Keratinocyte (primary cell): ENCODE measurements around the gene NPIPA1. TPM values are rescaled to one million over a fixed set of nuclear protein-coding genes. Genes with fewer than 3 reads are reported as not detected.
"Not testable (repeated sequence)": the region's sequence is repeated elsewhere in the genome, so short reads cannot be mapped to it uniquely, and the experiment has no call there.

ENCODE experiments used
- DNase-seq: peaks from one replicate; pipeline ENCODE4 v3.0.0-alpha.2; 2011; ENCODE audit warnings: low read depth, missing footprints, low spot score
- FAIRE-seq: peaks from 2 replicates; lab custom pipeline; 2011; peaks lifted over from hg19 to GRCh38; lab: Jason Lieb, UNC
- H2AFZ ChIP-seq: 2 replicates; pipeline ENCODE4 v1.6.0; 2012; ENCODE audit warnings: low read length, control low read depth, inconsistent platforms; ENCODE audit not compliant: control insufficient read depth
- H3K27ac ChIP-seq: 2 replicates; pipeline ENCODE4 v1.5.1; 2011; ENCODE audit warnings: low read length; ENCODE audit not compliant: control insufficient read depth, insufficient read depth
- H3K27me3 ChIP-seq: 3 replicates; pipeline ENCODE4 v1.6.0; 2011; ENCODE audit warnings: low read length; ENCODE audit not compliant: control insufficient read depth, insufficient read depth; ENCODE audit errors: extremely low read depth
- H3K36me3 ChIP-seq, 2 experiments: 2 replicates in 1 of 2; 3 replicates in 1 of 2; pipeline ENCODE4 v1.5.1; 2011; ENCODE audit warnings: low read length in 2 of 2, mild to moderate bottlenecking in 1 of 2; ENCODE audit not compliant: control insufficient read depth in 2 of 2, insufficient read depth in 2 of 2; ENCODE audit errors: extremely low read depth in 1 of 2
- H3K4me1 ChIP-seq: 3 replicates; pipeline ENCODE4 v1.5.1; 2011; ENCODE audit warnings: low read length; ENCODE audit not compliant: control insufficient read depth, insufficient read depth; ENCODE audit errors: extremely low read depth
- H3K4me2 ChIP-seq: 3 replicates; pipeline ENCODE4 v1.6.0; 2011; ENCODE audit warnings: low read depth, low read length; ENCODE audit not compliant: control insufficient read depth, insufficient read depth; ENCODE audit errors: extremely low read depth
- H3K4me3 ChIP-seq, 3 experiments: fragments of 200-600 bp in 1 of 3; sonication (generic) in 1 of 3; 2 replicates in 2 of 3; 3 replicates in 1 of 3; pipeline ENCODE4 v1.5.1; 2011 to 2016; ENCODE audit warnings: low read length in 3 of 3, mild to moderate bottlenecking in 3 of 3, control low read depth in 2 of 3, inconsistent platforms in 1 of 3, low read depth in 1 of 3, mixed read lengths in 1 of 3, mixed run types in 1 of 3, moderate library complexity in 1 of 3; ENCODE audit not compliant: control insufficient read depth in 2 of 3, insufficient read depth in 2 of 3; ENCODE audit errors: extremely low read depth in 1 of 3
- H3K79me2 ChIP-seq: 2 replicates; pipeline ENCODE4 v1.6.0; 2012; ENCODE audit warnings: low read length; ENCODE audit not compliant: control insufficient read depth, insufficient read depth
- H3K9ac ChIP-seq: 3 replicates; pipeline ENCODE4 v1.6.0; 2011; ENCODE audit warnings: low read length; ENCODE audit not compliant: control insufficient read depth, insufficient read depth; ENCODE audit errors: extremely low read depth
- H3K9me1 ChIP-seq: 3 replicates; pipeline ENCODE4 v1.6.0; 2011; ENCODE audit warnings: low read length; ENCODE audit not compliant: control insufficient read depth, insufficient read depth; ENCODE audit errors: extremely low read depth
- H3K9me3 ChIP-seq: 2 replicates; pipeline ENCODE4 v1.5.1; 2012; ENCODE audit warnings: low read depth, low read length; ENCODE audit not compliant: control insufficient read depth
- H4K20me1 ChIP-seq: 3 replicates; pipeline ENCODE4 v1.6.0; 2011; ENCODE audit warnings: low read length; ENCODE audit not compliant: control insufficient read depth, insufficient read depth; ENCODE audit errors: extremely low read depth
- EZH2 ChIP-seq: IDR thresholded peaks from one replicate; pipeline ENCODE4 v1.6.1; 2012; ENCODE audit warnings: inconsistent platforms, mild to moderate bottlenecking, low read length, moderate library complexity
- dilution Hi-C: fragments of 300-500 bp; cut with MboI; formaldehyde crosslinking; loops from one replicate; pipeline ENCODE4 v1.7.0; 2020; ENCODE audit warnings: low sequenced_read_pairs; ENCODE audit not compliant: extremely low pct_ligation_motif_present
- polyA plus RNA-seq, 5 experiments: library from polyadenylated mRNA; depleted of rRNA in 3 of 5; stranded (reverse) in 3 of 5; stranded (forward) in 1 of 5; unstranded in 1 of 5; fragments of >200 nt; gene quantifications; 1 replicate in 1 of 5; 2 replicates in 3 of 5; 3 replicates in 1 of 5; pipeline versions ENCODE4 v1.2.1 to v1.2.3, GENCODE V29; 2011 to 2012; ENCODE audit warnings: missing spikeins in 2 of 5, low read depth in 1 of 5, low replicate concordance in 1 of 5
- TF ChIP-seq, protein P1 (sequence below), 3 experiments: IDR thresholded peaks in 1 of 3; conservative IDR thresholded peaks in 1 of 3; optimal IDR thresholded peaks in 1 of 3; 2 replicates in 2 of 3; 3 replicates in 1 of 3; pipeline versions ENCODE3 to v1.5.1; 2011; ENCODE audit warnings: low read length in 3 of 3, mild to moderate bottlenecking in 3 of 3, moderate library complexity in 2 of 3, control low read depth in 1 of 3, inconsistent platforms in 1 of 3; ENCODE audit not compliant: insufficient read depth in 2 of 3; ENCODE audit errors: extremely low read depth in 1 of 3

Gene NPIPA1
- polyA plus RNA-seq, 1 donor (not counting 4 experiments of a cell fraction or from before 2014, with no cell fraction given): 37.2 TPM

- FAIRE-seq (no peak), DNase-seq (no peak)
- H4K20me1 ChIP-seq: no peaks in the 10 kb centered on the region
- peaks cover 2% of the 10 kb centered on the region for H3K4me1 ChIP-seq
- H3K27me3 ChIP-seq: peaks cover 3% of the 10 kb centered on the region
- no peaks in the 10 kb centered on the region for H3K36me3 ChIP-seq
- no peaks in the 10 kb centered on the region for H3K9me1 ChIP-seq
- H3K9ac ChIP-seq: no peak overlapping the region
- dilution Hi-C loops: no loop called here
- no peaks in the 10 kb centered on the region for H3K79me2 ChIP-seq
- no peak overlapping the region for H3K4me2 ChIP-seq
- TF ChIP-seq, protein P1, sequence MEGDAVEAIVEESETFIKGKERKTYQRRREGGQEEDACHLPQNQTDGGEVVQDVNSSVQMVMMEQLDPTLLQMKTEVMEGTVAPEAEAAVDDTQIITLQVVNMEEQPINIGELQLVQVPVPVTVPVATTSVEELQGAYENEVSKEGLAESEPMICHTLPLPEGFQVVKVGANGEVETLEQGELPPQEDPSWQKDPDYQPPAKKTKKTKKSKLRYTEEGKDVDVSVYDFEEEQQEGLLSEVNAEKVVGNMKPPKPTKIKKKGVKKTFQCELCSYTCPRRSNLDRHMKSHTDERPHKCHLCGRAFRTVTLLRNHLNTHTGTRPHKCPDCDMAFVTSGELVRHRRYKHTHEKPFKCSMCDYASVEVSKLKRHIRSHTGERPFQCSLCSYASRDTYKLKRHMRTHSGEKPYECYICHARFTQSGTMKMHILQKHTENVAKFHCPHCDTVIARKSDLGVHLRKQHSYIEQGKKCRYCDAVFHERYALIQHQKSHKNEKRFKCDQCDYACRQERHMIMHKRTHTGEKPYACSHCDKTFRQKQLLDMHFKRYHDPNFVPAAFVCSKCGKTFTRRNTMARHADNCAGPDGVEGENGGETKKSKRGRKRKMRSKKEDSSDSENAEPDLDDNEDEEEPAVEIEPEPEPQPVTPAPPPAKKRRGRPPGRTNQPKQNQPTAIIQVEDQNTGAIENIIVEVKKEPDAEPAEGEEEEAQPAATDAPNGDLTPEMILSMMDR (optimal IDR thresholded peaks at IDR 0.05 in 1 of 3, IDR thresholded peaks at IDR 0.05 in 1 of 3, conservative IDR thresholded peaks at IDR 0.05 in 1 of 3; ENCODE audit: extremely low read depth in 1 of 3, insufficient read depth in 2 of 3, low read length in 3 of 3): no peak
- no peak for TF ChIP-seq EZH2
- H3K27ac ChIP-seq: no peak overlapping the region
- H2AFZ ChIP-seq: no peak overlapping the region
- H3K9me3 ChIP-seq: no peaks in the 10 kb centered on the region
- H3K4me3 ChIP-seq: no peak overlapping the region
These were observed 28.1 kb downstream of the NPIPA1 start for GRCh38 chr16:14965328-14965727.

DNA sequence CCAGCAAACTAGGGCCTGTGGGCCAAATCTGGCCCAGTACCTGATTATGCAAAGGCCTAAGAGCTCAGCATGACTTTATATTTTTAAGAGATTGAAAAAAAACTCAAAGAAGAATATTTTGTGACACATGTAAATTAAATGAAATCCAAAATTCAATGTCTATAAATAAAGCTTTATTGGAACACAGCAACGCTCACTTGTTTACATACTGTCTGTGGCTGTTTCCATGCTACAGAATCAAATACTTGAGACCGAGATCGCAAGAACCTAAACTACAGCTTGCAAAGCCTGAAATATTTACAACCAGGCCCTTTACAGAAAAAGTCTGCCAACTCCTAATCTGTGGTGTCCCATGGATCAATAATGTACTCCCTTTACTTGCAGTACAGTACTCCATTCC lies 32.6 kb downstream of the NPIPA1 start:
- H3K9me1 ChIP-seq, DNase-seq, H3K4me2 ChIP-seq, H3K9me3 ChIP-seq, H3K4me3 ChIP-seq, H3K27me3 ChIP-seq, H3K4me1 ChIP-seq, H3K9ac ChIP-seq, H3K36me3 ChIP-seq, H2AFZ ChIP-seq, dilution Hi-C loops, H3K27ac ChIP-seq, H3K79me2 ChIP-seq, FAIRE-seq, H4K20me1 ChIP-seq: not testable (repeated sequence)

GRCh38 chr16:14971621-14972228 lies 34.5 kb downstream of the NPIPA1 start:
- H3K79me2 ChIP-seq: peaks cover 18% of the 10 kb centered on the region
- H3K27me3 ChIP-seq, FAIRE-seq, H3K27ac ChIP-seq, H4K20me1 ChIP-seq, H3K9ac ChIP-seq, H3K4me3 ChIP-seq, H3K4me2 ChIP-seq, H3K9me1 ChIP-seq, DNase-seq, dilution Hi-C loops, H3K36me3 ChIP-seq, H2AFZ ChIP-seq, H3K9me3 ChIP-seq: not testable (repeated sequence)
- peaks cover 10% of the 10 kb centered on the region for H3K4me1 ChIP-seq

GRCh38 chr16:14973785-14974322 lies 36.6 kb downstream of the NPIPA1 start:
- Histone ChIP-seq H3K4me1 (peaks cover 13% of the 10 kb centered on the region), H3K27ac (peak overlapping the region; percentile 80), H3K4me2 (peak overlapping the region; percentile 81), H3K4me3 (peak overlapping the region; percentile 83 to 96 (median 86)), H2AFZ (peak overlapping the region; percentile 86), H3K79me2 (peaks cover 32% of the 10 kb centered on the region), H3K9ac (peak overlapping the region; percentile 88)
- H3K9me3 ChIP-seq, H3K9me1 ChIP-seq, FAIRE-seq, H3K27me3 ChIP-seq, DNase-seq, H4K20me1 ChIP-seq, dilution Hi-C loops, H3K36me3 ChIP-seq: not testable (repeated sequence)
